ENCODE measurements around the gene ACTR8. TPM values are rescaled to one million over a fixed set of nuclear protein-coding genes. Genes with fewer than 3 reads are reported as not detected.

ACTR8 gene
- total and polyA plus RNA-seq, 2 of the 13 experiments (the other 11 are each of a cell fraction or from before 2014, with no cell fraction given), result 15.5 to 29.0 TPM

- TF ChIP-seq ZBTB4 (CRISPR knock-in tag; IDR thresholded peaks at IDR 0.05; ENCODE audit: borderline replicate concordance), result no peak
- peak; percentile 56; the same call in 1 of the 2 replicates for TF ChIP-seq HDAC2 (CRISPR knock-in tag; IDR thresholded peaks at IDR 0.05)
- TF ChIP-seq HIVEP1 (CRISPR knock-in tag; IDR thresholded peaks at IDR 0.05), result peak; percentile 41; the same call in 1 of the 2 replicates
- no peak for TF ChIP-seq SMAD9 (CRISPR knock-in tag; IDR thresholded peaks at IDR 0.05)
- TF ChIP-seq ELK4 (CRISPR knock-in tag; IDR thresholded peaks at IDR 0.05; ENCODE audit: borderline replicate concordance), result no peak
- TF ChIP-seq MXD1 (CRISPR knock-in tag; IDR thresholded peaks at IDR 0.05), result no peak
- TF ChIP-seq PAWR (CRISPR knock-in tag; IDR thresholded peaks at IDR 0.05; ENCODE audit: borderline replicate concordance), result no peak
- no peak for TF ChIP-seq SUZ12 (IDR thresholded peaks at IDR 0.05; ENCODE audit: low read depth, low read length)
- TF ChIP-seq ZNF674 (CRISPR knock-in tag; IDR thresholded peaks at IDR 0.05; ENCODE audit: low read depth), result no peak
- no peak for TF ChIP-seq TCF7L2 (IDR thresholded peaks at IDR 0.05; ENCODE audit: low read depth, low read length)
- TF ChIP-seq CHD2 (IDR thresholded peaks at IDR 0.05; ENCODE audit: low read depth, low read length), result no peak
- no peak for TF ChIP-seq ZSCAN12 (CRISPR knock-in tag; IDR thresholded peaks at IDR 0.05)
- TF ChIP-seq HDAC6 (IDR thresholded peaks at IDR 0.05; ENCODE audit: low read depth, low read length), result no peak
- peak; percentile 50 for TF ChIP-seq ZSCAN21 (CRISPR knock-in tag; IDR thresholded peaks at IDR 0.05; ENCODE audit: borderline replicate concordance)
- TF ChIP-seq ZFP36L1 (CRISPR knock-in tag; IDR thresholded peaks at IDR 0.05), result 0 out of 2 replicates have a peak, but pooled peaks have one; percentile 13
- TF ChIP-seq E2F1 (CRISPR knock-in tag; IDR thresholded peaks at IDR 0.05), result 0 out of 2 replicates have a peak, but pooled peaks have one; percentile 51
- no peak for TF ChIP-seq PAX8 (CRISPR knock-in tag; IDR thresholded peaks at IDR 0.05; ENCODE audit: borderline replicate concordance)
- no peak for TF ChIP-seq GRHL1 (CRISPR knock-in tag; conservative IDR thresholded peaks at IDR 0.05)
- TF ChIP-seq ZMAT5 (CRISPR knock-in tag; IDR thresholded peaks at IDR 0.05; ENCODE audit: borderline replicate concordance, low read depth), result no peak
- no peak for TF ChIP-seq PCBP1 (IDR thresholded peaks at IDR 0.05; ENCODE audit: borderline replicate concordance, low read depth, low read length)
These were observed 38.5 kb downstream of the ACTR8 start (continued) for GRCh38 chr3:53843195-53844177.

Measured in HepG2 (cell line).